OCI-LY1 (cell line): ENCODE results near the gene GKN2.

Experiments used
- EZH2 ChIP-seq: fragments of 200-600 bp; sonication (generic), shearing (Covaris generic); IDR thresholded peaks from 2 replicates; pipeline ENCODE4 v1.8.0; 2017; ENCODE audit warnings: borderline replicate concordance, mixed run types, mild to moderate bottlenecking, antibody characterized with exemption, low read length, moderate library complexity, mixed read lengths
- TF ChIP-seq, protein P1 (sequence below): fragments of 200-600 bp; sonication (generic), shearing (Covaris generic); IDR thresholded peaks from 2 replicates; pipeline ENCODE4 v1.5.1; 2017; ENCODE audit warnings: mild to moderate bottlenecking, antibody characterized with exemption, low read length, moderate library complexity, mixed read lengths

DNA sequence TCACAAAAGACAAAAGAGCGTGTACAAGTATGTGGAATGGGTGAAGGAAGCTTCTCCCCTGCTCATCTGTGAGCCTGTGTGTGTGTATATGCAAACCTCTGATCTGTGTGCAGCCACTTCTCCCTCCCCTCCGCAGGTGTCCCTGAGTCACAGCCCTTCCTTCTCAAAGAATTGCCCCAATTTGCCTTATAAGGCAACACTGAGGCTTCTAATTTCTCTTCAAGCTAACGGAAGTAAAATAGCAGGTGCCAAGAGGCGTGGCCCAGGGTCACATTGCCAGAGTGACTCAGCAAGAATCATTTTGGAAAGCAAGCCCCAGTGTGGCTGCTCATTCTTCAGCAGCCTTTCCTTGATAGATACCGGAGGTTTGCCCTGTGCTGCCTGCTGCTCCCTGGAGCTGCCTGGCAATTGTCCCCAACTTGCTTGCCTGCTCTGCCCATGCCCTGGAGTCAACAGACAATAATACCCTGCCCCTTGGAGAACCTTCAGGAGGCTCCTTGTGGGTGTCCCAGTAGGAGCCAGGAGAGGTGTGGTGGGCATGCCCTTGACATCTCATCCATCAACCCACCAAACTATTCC, 44.2 kb downstream of the GKN2 start:
- TF ChIP-seq, protein P1, sequence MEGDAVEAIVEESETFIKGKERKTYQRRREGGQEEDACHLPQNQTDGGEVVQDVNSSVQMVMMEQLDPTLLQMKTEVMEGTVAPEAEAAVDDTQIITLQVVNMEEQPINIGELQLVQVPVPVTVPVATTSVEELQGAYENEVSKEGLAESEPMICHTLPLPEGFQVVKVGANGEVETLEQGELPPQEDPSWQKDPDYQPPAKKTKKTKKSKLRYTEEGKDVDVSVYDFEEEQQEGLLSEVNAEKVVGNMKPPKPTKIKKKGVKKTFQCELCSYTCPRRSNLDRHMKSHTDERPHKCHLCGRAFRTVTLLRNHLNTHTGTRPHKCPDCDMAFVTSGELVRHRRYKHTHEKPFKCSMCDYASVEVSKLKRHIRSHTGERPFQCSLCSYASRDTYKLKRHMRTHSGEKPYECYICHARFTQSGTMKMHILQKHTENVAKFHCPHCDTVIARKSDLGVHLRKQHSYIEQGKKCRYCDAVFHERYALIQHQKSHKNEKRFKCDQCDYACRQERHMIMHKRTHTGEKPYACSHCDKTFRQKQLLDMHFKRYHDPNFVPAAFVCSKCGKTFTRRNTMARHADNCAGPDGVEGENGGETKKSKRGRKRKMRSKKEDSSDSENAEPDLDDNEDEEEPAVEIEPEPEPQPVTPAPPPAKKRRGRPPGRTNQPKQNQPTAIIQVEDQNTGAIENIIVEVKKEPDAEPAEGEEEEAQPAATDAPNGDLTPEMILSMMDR = no peak
- no peak for TF ChIP-seq EZH2
